GM19455 (cell line): Measurements from ENCODE around the gene CYTH3.
"Not testable (repeated sequence)": the region's sequence is repeated elsewhere in the genome, so short reads cannot be mapped to it uniquely, and the experiment has no call there.

Experiments used
- ATAC-seq: cut with Tn5 transposase; IDR thresholded peaks from one replicate; pipeline ENCODE4 v1.9.1; 2021; ENCODE audit not compliant: unreplicated experiment

Gene CYTH3, protein sequence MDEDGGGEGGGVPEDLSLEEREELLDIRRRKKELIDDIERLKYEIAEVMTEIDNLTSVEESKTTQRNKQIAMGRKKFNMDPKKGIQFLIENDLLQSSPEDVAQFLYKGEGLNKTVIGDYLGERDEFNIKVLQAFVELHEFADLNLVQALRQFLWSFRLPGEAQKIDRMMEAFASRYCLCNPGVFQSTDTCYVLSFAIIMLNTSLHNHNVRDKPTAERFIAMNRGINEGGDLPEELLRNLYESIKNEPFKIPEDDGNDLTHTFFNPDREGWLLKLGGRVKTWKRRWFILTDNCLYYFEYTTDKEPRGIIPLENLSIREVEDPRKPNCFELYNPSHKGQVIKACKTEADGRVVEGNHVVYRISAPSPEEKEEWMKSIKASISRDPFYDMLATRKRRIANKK

DNA sequence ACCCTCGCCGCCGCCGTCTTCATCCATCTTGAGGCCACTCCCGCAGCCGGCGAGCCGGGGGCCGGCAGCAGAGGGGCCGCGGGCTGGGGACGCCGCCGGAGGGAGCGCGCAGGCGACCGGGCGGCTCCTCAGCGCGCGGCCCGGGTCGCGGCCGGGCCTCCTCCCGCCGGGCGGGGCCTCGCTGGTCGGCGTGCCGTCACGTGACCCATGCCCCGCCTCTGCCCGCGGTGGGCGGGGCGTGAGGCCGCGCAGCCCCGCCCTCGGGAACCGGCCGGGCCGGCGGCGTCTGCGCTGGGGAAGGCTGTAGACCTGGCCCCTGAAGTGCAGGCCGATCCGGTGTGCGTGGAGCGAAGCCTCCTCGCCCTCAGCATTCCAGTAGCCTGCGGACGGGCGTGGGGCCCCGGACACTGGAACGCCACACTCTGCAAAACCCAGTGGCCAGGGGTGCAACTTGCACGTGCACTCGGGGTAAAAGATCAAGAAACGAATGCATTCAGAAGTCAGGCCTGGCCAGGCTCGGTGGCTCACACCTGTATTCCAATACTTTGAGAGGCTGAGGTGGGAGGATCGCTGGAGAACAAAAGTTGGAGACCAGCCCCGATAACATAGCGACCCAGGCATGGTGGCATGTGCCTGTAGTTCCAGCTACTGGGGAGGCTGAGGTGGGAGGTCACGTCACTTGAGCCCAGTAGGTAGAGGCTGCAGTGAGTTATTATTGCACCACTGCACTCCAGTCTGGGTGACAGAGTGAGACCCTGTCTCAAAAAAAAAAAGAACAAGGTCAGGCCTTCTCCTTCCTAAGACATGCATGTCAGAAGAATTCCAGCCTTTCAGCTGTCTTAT, at the start of gene CYTH3:
CYTH3 (minus strand) TSS at position 144 of the 843 bp plus-strand sequence; CDS start at position 27, 117 bp downstream.
- peak; percentile 89 for ATAC-seq

DNA sequence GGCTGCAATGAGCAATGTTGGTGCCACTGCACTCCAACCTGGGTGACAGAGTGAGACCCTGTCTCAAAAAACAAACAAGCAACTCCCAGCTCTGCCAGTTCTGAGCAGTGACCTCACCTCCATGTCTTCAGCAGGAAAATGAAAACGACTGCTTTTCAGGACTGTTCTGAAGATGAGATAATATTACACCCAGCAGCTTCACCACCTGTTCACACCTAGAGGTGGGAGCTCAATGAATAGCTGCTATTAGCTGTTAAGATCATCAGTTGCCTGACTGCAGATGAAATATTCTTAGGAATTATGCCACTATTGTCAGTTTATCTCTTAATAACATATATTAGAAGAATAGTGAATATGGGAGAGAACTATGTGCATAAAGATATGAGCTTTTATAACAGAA, 48.4 kb upstream of the CYTH3 start:
- ATAC-seq, result no peak

DNA sequence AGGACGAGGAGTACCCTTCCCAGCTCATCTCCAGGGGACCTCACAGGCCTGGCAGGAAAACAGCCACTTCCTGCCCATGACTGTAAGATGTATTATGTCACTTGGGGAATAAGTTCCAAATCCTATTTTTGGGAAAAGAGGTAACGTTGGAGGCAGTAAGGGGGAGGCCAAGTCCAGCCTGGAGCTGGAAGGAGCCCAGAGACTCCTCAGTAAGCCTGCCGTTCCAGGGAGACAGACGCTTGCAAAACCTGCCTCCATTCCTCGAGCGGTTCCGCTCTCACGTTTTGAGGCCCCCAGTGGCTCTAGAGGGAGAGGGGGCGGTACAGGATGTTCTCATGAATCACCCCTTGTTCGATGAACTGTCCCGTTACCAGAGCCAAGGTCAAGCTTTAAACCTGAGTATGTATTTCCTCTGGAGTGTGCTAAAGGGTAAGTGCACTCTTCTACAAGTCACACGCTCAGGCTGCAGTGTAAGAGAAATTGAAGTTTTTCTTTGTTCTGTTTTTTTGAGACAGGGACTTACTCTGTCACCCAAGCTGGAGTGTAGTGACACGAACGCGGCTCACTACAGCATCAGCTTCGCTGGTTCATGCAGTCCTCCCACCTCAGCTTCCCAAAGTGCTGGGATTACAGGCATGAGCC, 45.5 kb upstream of the CYTH3 start:
- no peak for ATAC-seq

DNA sequence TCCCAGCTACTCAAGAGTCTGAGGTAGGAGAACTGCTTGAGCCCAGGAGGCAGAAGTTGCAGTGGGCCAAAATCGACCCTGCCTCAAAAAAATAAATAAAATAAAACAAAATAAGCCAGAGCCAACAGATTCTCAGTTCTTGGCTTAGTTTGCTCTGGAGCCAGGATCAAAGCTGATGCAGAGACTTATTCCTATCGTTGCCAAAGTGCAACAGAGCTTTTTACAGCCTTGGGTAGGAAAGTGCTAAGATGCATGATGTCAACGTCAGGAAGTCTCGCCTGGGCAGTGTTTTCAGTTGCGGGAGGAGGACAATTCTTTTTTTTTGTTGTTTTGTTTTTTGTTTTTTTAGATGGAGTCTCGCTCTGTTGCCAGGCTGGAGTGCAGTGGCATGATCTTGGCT, 43.8 kb upstream of the CYTH3 start:
- no peak for ATAC-seq

DNA sequence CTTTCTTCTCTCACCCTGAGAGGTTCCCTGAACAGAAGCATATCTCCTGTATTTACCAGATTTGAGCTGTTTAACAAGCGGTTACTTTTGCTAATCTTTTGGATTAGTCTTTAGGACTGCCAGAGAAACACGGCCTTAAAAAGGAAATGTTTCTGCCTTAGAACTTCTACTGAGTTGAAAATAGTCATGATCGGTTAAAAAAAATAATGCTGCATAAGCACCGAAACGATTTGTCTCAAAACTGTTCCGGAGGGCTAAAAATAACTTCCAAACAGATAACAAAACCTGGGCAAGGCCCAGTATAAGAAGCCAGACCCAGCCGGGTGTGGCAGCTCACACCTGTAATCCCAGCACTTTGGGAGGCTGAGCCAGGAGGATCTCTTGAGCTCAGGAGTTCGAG, 43.3 kb upstream of the CYTH3 start:
- no peak for ATAC-seq

DNA sequence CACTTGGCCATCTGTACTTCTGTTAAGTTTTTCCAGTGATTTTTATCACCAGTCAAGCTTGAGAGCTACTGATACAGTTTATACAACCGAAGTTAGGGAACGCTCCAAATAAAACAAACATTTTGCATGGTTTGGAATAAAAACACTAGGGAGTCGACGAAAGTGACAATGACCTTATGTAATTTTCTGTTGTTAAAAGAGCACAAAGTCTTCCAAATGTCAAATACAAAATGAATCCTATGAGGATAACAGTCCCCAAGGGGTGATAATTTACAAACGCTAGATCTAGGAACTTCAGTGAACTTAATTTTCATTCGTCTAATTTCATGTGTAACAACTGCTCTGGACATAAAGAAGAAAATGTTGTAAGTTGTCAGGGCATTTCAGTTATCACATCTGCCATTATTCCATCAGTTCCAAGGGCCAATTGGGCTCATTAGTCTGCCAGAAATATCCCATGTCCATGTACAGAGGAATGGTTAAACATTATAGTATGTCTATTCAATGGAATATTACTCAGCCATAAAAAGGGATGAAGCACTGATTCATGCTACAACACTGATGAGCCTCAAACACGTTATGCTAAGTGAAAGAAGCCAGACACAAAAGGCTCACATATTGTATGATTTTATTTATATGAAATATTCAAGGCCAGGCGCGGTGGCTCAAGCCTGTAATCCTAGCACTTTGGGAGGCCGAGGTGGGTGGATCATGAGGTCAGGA, 38.0 kb upstream of the CYTH3 start:
- ATAC-seq, result no peak

DNA sequence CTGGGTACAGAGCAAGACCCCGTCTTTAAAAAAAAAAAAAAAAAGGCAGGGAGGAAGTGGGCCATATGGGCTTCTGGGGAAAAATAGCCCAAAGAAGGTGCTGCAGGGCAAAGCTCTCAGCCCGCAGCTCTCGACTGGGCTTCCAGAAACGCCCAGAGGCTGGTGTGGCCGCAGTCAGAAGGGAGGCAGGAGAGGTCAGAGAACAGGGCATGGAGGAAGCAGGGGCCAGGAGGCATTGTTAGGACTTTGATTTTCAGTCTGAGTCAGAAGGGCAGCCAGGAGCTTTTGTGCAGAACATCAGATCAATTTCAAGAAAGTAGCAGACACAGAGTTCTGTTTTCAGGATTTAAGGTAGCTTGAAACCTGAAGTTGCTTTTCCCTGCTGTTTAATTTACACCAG, 35.3 kb upstream of the CYTH3 start:
- ATAC-seq, result no peak

DNA sequence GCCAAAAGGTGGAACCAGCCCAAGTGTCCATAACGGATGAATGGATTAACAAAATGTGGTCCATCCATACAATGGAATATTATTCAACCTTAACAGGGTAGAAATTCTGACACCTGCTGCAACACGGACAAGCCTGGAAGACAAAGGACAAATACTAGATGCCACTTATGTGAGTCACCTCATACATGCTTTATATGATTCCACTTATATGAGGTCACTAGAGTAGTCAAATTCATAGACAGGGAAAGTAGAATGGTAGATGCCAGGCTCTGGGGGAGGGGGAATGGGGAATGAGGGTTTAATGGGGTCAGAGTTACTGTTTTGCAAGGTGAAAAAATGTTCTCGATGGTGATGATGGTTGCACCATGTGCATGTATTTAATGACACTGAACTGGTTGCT, 34.0 kb upstream of the CYTH3 start:
- ATAC-seq, result no peak

DNA sequence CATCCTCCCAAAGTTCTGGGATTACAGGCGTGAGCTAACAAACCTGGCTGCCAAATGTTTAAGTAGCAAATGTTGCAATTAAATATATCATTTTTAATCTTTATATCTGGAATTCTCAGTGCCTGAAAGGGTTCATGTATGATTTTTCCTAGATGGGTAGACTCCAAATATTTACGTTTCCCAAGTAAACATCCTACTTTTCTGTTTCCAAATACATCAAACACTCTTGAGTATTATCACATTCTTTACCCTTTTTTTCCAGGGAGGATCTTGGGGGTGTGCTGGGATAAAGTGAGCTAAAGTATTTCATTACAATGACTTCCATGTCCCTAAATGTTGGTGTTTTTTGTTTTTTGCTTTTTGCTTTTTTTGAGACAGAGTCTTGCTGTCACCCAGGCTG, 32.9 kb upstream of the CYTH3 start:
- ATAC-seq, result no peak

DNA sequence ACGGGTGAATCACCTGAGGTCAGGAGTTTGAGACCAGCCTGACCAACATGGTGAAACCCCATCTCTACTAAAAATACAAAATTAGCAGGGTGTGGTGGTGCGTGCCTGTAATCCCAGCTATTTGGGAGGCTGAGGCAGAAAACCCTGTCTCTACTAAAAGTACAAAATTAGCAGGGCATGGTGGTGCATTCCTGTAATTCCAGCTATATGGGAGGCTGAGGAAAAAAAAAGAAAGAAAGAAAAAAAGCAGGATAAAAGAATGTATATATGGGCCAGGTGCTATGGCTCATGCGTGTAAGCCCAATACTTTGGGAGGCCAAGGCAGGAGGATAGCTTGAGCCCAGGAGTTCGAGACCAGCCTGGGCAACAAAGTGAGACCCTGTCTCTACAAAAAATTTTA, 29.0 kb upstream of the CYTH3 start:
- ATAC-seq, result not testable (repeated sequence)

DNA sequence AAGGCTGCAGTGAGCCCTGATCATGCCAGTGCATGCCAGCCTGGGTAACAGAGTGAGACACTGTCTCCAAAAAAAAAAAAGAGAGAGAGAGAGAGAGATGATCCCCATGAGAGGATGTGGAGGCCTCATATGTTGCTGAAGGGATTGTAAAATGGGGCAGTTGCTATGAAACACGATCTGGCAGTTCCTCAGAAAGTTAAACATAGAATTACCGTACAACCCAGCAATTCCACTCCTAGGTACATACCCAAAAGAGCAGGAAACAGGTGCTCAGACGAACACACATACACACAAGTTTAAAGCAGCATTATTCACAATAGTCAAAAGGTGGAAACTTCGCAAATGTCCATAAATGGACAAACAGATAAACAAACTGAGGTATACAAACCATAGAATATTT, 27.4 kb upstream of the CYTH3 start:
- ATAC-seq, result no peak

DNA sequence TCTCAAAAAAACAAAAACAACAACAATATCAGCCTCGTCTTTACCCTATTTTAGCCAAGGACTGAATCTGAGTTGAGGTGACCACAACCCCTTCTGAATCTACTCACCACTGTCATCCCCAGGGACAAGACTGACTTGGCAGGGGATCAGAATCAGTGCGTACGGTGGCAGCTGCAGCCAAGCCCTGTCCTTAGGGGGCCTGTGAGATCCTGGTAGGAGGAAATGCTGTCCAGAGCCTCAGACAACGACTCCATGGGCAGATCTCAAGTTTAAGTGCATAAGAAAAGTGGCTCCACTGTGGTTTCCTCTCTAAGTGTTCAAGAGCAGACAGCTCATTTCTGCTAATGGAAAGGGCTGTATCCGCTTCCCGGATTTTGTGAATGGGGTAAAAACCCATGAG, 22.4 kb upstream of the CYTH3 start:
- ATAC-seq, result no peak

DNA sequence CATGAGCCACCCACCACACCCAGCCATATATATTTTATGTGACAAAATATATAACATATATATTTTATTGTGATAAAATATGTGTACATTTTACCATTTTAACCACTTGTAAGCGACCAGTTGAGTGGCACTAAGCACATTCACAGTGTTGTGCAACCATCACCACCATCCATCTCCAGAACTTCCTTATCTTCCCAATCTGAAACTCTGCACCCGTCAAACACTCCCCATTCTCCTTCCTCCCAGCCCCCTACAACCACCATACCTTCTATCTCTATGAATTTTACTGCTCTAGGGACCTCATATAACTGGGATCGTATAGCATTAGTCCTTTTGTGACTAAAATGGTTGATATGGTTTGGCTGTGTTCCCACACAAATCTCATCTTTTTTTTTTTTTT, 20.8 kb upstream of the CYTH3 start:
- no peak for ATAC-seq

DNA sequence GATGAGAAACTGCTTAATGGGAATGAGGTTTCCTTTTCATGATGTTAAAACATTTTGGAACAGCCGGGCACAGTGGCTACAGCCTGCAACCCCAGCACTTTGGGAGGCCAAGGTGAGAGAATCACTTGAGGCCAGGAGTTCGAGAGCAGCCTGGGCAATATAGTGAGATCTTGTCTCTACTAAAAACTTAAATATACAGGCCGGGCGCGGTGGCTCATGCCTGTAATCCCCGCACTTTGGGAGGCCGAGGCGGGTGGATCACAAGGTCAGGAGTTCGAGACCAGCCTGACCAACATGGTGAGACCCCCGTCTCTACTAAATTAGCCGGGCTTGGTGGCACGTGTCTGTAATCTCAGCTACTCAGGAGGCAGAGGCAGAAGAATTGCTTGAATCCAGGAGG, 19.5 kb upstream of the CYTH3 start:
- ATAC-seq, result not testable (repeated sequence)

DNA sequence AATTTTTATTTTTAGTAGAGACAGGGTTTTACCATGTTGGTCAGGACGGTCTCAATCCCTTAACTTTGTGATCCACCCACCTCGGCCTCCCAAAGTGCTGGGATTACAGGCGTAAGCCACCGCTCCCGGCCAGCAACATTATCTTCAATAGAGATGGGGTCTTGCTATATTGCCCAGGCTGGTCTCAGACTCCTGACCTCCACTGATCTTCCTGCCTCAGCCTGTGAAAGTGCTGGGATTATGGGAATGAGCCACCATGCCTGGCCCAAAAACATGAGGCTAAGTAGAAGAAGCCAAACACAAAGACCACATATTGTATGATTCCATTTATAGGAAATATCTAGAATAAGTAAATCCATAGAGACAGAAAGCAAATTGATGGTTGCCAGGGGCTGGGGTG, 19.1 kb upstream of the CYTH3 start:
- ATAC-seq, result no peak

DNA sequence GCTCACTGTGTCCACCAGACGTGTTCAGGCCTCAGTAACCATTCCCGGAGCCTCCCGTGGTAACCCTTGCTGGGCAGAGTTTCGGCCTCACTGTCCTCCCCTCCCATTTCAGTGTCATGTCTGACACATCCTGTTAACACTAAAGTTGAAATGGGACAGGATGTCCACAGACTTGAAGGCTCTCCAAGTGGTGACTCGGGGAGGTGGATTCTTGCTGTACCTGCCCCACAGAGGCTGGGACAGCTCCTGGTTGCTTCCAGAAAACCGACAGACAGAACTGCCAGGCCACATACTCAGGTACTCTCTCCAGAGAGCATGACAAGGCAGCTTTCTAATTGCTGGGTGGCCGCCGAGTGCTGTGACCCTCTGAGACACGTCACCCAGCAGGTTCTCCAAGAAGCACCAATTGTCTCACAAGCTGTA, 17.9 kb upstream of the CYTH3 start:
- ATAC-seq, result no peak

DNA sequence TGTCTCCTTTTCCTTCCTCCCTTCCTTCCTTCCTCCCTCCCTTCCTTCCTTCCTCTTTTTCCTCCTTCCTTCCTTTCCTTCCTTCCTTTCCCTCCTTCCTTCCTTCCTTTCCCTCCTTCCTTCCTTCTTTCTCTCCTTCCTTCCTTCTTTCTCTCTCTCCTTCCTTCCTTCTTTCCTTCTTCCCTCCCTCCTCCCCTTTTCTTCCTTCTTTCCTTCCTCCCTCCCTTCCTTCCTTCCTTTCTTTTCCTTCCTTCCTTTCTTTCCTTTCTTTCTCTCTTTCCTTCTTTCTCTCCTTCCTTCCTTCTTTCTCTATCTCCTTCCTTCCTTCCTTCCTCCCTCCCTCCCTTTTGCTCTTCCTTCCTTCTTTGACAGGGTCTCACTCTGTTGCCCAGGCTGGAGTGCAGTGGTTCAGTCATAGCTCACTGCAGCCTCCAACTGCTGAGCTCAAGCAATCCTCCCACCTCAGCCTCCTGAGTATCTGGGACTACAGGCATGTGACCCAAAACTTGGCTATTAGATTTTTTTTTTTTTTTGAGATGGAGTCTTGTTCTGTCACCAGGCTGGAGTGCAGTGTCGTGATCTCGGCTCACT, 15.9 kb upstream of the CYTH3 start:
- ATAC-seq, result no peak

DNA sequence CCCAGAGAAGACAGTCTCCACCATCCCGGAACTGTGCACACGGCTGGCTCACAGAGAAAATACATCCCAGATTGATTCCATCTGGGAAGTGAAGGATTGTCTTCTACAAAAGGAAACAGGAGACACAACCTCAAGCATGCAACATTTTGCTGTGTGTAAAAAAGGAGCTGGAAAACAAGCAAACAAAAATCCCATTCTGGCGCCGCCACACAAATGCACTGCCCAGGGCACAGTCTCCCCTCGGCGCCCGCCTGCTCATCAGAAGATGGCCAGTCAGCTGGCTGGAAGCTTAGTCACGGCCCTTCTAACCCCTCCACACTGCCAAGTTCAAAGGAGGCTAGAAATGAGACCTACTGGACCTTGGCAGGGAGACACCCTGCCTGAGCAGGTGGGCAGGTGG, 14.1 kb upstream of the CYTH3 start:
- no peak for ATAC-seq

DNA sequence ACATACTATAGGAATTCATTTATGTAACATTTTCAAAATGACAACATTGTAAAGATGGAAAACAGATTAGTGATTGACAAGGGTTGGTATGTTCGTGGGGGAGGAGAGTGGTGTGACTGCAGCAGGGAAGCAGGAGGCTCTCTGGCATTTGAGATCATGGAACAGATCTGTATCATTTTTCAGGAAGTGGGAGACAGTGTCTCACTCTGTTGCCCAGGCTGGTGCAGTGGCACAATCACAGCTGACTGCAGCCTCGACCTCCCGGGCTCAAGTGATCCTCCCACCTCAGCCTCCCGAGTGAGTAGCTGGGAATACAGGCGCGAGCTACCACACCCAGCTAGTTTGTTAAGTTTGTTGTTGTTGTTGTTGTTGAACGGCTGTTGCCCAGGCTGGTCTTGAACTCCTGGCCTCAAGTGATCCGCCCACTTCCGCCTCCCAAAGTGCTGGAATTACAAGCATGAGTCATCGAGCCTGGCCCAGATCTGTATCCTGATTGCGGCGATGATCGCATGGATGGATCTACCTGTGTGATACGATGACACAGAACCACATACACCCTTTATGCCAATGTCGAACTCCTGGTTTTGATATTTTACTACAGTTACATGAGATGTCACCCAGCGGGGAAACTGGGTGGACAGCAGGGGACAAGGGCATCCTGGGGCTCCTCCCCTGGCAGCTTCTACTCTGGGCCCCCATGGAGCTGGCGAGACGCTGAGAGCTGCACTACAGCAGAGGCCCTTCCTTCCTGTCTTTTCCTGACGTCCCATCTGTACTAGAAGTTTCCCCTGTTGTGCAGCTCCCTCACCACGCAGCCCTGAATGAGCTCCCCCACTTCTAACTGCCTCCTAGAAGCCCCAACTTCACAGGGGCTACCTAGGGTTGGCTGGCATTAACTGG, 12.3 kb upstream of the CYTH3 start:
- ATAC-seq, result no peak

DNA sequence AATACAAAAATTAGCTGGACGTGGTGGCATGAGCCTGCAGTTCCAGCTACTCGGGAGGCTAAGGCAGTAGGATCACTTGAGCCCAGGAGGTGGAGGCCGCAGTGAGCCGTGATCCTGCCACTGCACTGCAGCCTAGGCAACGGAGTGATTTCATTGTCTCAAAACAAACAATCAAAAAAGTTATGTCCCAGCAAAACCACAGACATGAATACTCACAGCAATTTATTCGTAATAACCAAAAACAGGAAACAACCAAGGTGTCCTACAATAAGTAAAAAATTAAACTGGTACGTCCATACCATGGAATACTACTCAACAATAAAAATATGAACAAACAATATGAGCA, 11.6 kb upstream of the CYTH3 start:
- ATAC-seq, result no peak
